GM18873 (cell line): ENCODE results near the gene RPP25.
"Not testable (repeated sequence)": the region's sequence is repeated elsewhere in the genome, so short reads cannot be mapped to it uniquely, and the experiment has no call there.

Experiments
- ATAC-seq: cut with Tn5 transposase; IDR thresholded peaks from one replicate; pipeline ENCODE4 v1.9.1; 2021; ENCODE audit warnings: mild to moderate bottlenecking, moderate library complexity, moderate number of reproducible peaks; ENCODE audit not compliant: unreplicated experiment, low FRiP score

RPP25 gene

DNA sequence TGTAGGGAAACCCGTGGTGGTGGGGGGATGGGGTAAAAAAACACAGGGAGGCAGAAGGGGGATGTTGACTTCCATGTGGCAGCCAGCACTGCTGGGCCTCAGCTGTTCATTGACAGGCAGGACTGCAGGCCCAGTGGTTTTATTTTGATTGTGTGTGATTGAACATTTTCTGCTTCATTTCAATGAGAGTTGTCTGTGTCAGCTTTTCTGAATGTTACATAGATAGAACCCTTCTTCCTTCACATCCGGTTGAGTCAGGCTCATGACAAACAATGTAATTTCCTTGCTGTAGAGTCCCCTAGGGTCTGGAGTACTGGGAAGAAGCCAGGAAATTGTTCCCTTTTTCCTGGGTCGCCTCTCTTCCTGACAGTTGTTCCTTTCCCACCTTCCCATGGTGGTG is 8.2 kb upstream of the RPP25 start:
- no peak for ATAC-seq

DNA sequence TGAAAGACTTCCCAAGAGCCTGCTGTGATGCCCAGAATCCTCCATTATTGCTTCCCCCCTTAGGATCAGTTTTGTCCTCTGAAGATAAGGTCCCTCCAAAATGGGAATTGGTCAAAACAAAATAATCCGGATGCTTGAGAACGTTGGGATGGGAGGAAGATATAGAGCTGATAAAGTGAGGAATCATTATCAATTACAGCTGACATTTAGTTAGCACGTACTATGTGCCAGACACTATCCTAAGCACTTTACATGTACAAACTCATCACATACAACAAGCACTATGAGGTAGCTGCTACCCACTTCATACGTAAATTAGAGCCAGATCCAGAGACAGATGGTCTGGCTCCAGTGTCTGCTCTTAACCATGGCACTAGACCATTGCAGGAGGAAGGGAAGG is 6.6 kb upstream of the RPP25 start:
- no peak for ATAC-seq

DNA sequence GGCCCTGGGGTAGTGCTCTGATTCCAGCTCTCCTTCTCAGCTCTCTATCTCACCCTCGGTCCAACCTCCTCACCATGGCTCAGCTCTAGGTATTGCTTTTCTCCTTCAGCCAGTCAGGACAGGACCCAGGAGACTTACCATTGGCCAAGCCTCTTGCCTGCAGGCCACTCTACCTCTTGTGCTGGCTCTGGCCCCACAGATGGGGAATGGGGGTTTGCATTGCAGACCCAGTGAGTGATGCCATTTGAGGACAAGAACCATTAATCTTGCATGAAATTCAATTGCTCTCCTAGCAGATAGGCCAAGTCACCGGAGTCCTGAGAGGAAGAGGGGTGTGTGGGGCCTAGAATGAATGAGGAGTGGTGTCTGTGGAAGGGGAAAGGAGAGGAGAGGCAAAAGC is 6.1 kb upstream of the RPP25 start:
- no peak for ATAC-seq

DNA sequence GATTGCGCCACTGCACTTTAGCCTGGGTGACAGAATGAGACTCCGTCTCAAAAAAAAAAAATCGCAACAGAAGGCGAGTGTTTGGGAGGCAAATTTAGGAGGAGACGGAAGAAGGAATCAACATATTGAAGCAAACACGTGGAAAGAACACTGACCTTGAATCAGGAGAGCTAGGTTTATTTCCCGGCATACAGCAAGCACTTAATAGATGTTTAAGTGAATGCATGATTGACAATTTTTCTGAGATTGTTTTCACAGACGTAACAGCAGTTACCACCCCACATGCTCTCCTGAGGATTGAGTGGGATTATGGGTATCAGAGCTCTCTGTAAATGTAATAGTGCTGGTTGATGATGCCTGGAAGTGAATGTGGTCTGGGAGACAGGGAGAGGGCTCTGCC is 5.6 kb upstream of the RPP25 start:
- ATAC-seq = no peak

DNA sequence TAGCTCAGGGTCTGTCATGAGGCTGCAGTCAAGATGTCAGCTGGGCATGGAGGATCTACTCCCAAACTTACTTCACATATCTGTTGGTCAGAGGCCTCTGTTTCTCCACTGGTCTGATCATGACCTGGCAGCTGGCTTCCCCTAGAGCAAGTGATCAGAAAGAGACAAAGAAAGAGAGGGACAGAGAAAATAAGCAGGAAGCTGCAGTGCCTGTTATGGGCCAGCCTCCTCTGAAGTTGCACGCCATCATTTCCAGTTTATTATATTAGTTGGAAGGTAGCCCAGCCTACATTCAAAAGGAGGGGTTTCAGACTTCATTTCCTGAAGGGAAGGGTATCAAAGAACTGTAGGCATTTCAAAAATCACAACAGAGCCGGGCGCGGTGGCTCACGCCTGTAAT is 5.0 kb upstream of the RPP25 start:
- no peak for ATAC-seq

DNA sequence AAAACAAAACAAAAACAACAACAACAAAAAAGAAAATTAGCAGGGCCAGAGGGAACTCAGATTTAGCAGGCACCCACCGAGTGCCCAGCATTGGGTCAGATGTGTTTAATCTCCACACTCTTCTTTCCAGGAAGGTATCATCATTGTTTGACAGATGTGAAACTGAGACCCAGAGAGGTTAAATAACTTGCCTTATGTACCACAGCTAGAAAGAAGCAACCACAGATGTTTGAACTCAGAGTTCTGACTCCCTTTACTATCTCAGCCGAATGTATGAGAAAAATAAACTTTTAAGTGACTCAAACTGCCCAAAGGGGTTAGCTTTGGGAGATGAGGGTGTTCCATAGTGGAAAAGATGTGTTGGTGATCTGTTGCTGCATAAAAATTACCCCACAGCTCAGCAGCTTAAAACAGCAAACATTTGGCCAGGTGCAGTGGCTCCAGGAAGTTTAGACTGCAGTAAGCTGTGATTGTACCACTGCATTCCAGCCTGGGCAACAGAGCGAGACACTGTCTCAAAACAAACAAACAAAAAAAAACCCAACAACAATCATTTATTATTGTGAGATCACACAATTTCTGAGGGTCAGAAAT is 4.5 kb upstream of the RPP25 start:
- no peak for ATAC-seq

DNA sequence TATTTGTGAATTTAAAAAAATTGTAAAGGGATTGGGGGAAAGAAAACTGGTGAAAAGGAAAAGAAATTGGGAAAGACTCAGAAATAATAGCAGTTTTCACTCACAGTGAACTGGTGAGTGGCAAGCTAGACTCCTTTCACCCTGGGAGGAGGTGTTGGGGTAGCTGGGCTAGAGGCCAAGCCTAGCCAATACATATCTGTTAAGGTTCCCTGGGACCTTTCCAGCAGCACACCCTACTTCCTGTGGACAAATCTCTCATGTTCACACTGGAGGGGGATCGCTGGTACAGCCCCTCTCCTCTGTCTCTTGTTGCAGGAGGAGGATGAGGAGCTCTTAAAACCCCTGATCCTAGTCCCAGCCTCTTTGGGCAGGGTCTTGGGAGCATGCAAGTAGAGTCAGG is 3.7 kb upstream of the RPP25 start:
- no peak for ATAC-seq

DNA sequence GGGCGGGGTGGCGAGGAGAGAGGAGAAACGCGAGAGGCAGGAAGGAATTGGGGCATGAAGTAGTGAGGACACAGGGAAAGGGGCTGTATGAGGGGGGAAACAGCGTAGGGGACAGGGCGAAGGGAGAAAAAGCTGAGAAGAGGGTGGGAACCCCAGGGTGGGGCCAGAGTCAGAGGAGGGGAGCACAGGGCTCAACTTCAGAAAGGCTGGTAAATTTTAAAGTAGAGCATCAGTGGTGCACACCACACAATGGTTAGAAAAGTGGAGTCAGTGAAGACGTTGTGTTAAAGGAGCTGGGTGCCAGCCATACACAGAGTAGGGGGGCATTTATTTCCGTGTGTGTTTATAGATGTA is 3.0 kb upstream of the RPP25 start:
- ATAC-seq = no peak

DNA sequence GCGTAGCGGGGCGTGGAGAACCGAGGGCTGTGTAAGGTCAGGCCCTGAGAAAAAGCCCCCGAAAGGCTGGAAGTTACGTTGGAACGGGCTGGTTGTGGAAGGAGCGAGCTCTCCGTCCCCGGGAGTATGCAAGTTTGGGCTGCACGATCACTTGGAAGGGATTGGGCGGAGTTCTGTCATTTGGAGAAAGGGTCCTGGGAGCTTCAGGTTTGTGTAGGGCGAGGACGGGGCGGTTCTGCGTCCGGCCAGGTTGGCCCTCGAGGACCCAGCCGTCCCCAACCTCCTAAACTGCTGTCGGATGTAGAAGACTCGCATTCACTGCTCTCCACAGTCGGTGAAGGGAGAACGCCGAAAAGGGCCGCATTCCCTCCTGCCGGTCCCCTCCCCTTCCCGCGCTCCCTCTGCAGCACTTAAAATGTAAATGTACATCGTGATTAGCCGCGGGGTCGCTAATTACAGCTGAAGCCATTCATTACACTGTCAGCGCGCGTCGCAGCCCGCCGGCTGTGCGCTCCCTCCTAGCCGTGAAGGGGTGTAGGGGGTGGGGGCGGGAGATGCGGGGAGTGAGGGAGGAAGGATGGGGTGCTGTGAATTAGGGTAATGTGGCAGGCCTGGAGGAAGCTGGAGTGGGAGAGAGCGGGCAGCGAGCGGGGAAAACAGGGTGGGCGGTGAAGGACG is 2.5 kb upstream of the RPP25 start:
- no peak for ATAC-seq

DNA sequence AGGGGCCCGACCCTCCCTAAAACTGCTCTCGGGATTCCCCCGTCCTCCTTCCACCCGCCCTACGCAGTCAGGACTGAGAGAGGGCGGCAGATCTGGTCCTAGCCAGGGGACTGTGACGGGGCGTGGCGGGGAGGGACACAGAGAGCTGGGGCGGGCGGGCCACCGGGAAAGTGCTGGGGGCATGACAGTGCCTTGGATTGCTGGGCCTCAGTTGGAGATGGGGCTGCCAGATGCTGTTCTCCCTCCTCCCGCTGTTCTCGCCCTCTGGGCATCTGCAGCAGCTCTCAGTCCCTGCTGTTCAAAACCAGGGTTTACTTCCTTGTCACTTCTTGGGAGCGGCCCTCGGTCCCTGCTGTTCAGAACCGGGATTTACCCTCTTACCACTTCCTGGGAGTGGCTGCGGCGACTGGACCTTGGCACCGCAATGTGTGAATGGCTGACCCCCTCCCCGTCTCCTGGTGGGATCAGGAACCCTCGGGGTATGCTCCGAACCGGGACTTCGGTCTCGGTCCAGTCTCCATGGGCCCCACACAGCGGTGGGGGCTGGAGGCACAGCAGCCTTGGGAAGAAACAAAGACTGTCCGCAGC is 1.8 kb upstream of the RPP25 start:
- ATAC-seq = no peak

DNA sequence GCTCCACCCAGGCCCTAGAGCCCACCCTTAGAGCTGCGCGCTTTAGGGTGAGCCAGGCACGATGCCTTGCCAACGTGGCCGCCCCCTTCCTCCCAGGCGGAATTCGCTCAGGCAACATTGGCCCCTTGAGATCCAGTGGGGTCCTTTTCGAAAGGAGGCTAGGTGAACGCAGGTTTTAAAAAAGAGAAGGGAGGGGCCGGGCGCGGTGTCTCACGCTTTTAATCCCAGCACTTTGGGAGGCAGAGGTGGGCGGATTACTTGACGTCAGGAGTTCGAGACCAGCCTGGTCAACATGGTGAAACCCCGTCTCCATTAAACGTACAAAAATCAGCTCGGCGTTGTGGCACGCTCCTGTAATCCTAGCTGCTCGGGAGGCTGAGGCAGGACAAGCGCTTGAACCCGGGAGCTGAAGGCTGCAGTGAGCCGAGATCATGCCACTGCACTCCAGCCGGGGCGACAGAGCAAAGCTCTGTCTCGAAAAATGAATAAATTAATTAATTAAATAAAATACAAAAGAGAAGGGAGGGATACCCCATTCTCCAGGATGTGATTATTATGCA is 984 bp upstream of the RPP25 start:
- ATAC-seq = no peak

DNA sequence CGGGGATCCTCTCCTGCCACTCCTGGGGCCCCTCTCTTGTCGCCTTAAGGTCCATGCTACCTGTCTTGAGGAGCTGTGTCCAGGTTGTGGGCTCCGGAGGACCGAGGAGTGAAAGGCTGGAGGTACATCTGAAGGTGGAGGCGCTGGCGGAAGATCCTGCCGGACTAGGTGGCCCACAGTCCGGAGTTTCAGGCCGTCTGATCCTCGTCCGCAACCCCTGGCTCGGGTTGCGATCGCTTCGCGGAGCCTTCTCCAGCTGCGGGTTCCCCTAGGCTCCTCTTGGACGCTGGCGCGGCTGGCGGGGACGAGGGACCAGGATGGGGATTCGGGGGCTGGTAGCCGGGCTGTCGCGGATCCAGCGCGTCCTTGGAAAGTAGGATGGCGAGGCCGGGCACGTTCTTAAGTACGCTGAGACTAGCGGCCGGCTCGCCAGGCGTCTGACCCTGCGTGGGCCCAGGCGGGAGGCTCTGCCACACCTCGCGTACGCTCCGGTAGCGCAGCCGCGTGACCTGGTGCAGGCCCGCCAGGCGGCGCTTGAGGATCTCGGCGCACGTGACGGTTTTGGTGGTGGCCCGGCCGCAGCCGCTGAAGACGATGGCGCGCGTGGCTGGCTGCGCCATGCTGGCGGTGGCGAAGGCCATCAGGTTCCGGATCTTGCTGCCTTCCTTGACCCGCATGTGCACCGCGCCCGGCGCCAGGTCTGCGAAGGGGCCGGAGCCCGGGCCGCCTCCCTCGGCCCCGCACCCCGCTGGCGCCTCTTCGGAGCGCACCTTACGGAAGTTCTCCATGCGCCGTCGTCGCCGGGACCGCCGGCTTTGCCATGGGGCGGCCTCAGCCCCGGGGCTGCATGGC is 550 bp downstream of the RPP25 start:
- no peak for ATAC-seq

DNA sequence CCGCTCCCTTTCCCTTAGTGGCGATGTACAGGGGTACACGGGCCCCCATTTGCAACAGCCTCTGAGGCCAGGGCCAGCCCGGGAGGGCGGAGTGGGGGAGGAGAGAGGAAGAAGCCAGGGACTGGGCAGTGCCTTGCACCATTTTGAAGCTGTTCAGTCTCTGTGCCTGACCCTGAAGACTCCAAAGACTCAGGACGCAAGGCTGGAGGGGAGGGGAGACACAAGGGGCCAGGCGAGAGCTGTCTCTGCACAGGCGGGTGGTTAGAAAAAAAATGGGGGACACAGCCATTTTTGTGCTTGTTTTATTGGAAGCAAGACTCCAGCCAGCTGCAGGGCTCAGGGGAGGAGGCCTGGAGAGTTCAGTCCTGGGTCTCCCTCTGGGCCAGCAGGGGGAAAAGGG is 1.6 kb downstream of the RPP25 start:
- ATAC-seq = no peak

DNA sequence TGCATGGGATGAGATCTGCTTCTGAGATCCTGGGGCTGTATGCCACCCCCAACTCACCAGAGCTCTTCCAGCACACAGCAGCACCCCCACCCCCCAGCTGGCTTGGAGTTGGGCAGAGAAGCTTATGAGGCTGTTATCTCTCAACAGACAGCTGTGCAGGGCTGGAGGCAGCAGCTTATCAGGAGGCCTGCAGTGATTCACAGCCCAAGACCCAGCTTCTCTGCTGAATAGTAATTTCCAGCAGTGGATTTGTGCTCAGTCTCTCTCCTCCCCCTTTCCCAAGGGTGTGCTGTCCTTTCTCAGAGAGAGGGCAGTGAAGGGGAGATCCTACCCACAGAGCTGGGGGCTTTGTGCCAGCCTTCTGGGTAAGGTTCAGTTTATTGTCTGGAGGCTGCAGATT is 2.1 kb downstream of the RPP25 start:
- no peak for ATAC-seq

DNA sequence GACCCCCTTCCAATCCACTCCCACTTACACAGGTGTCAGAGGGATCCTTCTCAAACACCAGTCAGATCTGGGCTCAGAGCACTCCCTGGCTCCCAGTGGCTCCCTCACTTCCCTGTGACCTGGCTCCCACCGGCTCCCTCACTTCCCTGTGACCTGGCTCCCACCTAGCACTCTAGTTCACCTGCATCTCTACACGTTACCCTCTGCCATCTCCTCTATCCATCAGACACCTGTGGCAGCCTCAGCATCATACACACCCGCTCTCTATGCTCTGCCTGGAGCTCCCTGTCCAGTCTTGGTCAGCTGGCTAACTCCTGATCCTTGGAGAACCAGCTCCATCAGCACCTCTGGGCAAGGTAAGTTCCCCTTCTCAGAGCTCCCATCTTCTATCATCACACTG is 5.6 kb downstream of the RPP25 start:
- ATAC-seq = no peak

DNA sequence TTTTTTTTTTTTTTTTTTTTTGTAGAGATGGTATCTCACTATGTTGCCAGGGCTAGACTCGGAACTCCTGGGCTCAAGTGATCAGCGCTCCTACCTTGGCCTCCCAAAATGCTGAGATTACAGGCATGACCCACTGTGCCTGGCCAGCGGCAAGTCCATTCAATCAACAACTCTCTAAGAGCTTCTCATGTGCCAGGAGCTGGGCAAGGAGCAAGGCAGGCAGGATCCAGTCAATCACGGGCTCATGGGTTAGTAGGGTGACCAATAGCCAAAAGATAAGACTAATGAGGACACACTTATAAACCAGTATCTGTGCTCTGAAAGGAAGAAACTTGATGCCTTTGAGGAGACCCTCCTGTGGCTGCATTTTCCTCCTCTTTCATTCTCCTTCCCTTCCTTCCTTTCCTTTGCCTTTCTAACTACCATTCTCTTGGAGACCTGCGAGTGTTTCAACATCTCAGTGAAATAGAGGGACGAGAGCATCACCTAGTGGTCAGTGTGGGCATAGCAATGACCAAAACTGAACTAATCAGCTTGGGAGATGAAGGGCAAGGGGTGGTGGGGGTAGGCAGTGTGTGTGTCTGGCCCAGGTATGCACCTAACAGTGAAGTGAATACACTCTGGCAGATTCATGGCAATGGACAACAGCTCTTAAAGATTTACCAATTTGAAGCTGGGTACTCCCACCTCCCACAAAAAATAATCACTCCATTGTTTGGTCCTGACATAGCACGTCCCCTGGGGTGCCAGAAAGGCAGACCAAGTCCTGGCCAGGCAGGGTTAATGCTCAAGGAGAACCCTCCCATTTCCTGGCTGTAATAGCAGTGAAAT is 6.3 kb downstream of the RPP25 start:
- no peak for ATAC-seq

DNA sequence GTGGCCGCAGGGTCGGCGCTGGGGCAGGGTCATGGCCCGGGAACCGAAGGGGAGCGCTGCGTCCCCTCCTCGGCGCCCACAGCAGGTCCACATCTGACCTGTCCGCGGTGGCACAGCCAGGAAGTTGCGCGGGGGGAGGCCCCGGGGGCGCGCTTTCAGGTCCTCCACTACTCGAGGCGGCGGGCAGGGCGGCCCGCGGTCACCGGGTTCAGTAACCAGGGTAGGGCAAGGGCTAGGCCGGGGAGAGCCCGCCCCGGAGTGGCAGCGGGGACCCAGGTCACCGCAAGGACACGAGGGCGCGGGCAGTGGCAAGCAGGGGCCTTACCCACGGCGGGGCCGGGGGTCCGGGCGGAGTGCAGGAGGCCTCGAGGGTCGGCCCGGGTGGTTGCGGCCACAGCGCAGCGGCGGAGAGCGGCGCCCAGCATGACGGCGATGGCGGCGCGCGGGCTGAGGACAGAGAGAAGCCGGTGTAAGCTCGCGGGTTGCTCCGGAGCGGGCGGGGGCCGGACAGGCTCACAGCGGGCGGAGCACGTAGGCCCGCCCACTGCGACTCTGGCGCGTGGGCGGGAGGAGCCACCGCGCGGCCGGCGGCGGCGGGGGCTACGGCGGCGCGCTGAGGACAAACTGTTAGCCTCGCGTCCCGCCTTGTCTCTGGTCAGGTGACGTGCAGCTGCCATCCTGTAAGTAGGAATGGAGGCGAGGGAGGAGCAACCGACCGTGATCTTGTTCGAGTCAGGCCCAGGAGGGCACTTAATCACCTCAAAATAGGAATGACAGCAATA is 18.8 kb downstream of the RPP25 start, which contains the start of gene COX5A:
COX5A (minus strand) TSS at position 484 of the 782 bp plus-strand sequence; CDS start at position 425, 59 bp downstream.
- peak; percentile 69 for ATAC-seq

DNA sequence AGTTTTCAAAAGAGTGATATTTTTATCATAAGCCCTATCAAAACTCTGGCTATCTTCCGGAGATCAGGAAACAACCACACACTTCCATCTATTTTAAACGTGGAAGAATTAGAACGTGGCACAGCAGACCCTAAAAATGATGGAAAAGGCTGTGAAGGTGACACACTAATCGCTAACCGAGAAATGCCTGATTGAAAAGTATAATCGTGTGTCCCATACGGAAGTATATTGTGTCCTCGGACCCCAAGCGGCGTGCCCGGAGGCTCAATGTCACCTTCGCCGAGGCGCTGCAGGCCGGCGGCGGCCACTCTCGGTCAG is 19.3 kb downstream of the RPP25 start:
- no peak for ATAC-seq

DNA sequence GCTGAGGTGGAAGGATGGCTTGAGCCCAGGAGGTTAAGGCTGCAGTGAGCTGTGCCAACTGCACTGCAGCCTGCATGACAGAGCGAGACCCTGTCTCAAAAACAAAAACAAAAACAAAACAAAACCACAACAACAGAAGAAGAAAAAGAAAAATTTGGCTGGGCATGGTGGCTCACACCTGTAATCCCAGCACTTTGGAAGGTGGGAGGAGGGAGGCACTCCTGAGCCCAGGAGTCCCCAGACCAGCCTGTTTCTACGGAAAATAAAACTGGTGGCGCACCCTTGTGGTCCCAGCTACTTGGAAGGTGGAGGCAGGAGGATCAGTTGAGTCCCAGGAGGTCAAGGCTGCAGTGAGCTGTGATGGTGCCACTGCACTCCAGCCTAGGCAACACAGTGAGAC is 21.4 kb downstream of the RPP25 start:
- ATAC-seq = not testable (repeated sequence)

DNA sequence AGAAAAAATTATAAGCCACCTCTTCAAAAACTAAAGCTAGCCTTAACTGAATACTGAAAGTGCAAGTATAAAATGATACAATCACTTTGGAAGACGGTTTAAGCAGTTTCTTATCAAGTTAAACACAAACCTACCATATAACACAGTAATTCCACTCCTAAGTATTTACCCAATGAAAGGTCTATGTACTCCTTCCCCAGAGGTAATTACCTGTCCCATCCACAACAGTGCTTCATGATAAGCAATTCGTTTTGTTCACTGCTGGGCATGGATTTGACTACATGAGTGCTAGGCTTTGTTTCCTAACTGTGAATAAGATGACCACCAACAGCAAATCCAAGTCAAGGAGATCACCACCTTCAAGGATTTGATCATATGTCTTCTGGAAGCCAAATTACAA is 23.0 kb downstream of the RPP25 start:
- no peak for ATAC-seq
